SK-N-SH (cell line): ENCODE data around the gene SMARCE1. TPM values are rescaled to one million over a fixed set of nuclear protein-coding genes. Genes with fewer than 3 reads are reported as not detected.

ENCODE experiments used
- CTCF ChIA-PET: fragments of 300-600, 350-600 bp; formaldehyde crosslinking; extraction: SDS; loops from one replicate; lab custom pipeline; 2021; lab: Yijun Ruan, JAX
- POLR2A ChIA-PET: fragments of 350-600 bp; sonication (Branson Sonifier 250); formaldehyde crosslinking; extraction: SDS; loops from one replicate; lab custom pipeline; 2020; ENCODE audit warnings: antibody characterized with exemption, inconsistent platforms; lab: Yijun Ruan, JAX
- DNase-seq: peaks from one replicate; pipeline ENCODE4 v3.0.0; 2012
- H2AFZ ChIP-seq: fragments of 200-600 bp; sonication (generic); 2 replicates; pipeline ENCODE4 v1.8.1; 2016; ENCODE audit warnings: antibody characterized with exemption, mild to moderate bottlenecking, low read depth
- H3F3A ChIP-seq: fragments of 200-600 bp; sonication (generic); replicated peaks from 2 replicates; pipeline ENCODE3; 2016; ENCODE audit warnings: antibody characterized with exemption, mild to moderate bottlenecking; ENCODE audit not compliant: insufficient read depth
- H3K27ac ChIP-seq, 2 experiments: fragments of 200-500 bp in 1 of 2; fragments of 200-600 bp in 1 of 2; sonication (Bioruptor generic) in 1 of 2; sonication (generic), shearing (Covaris generic) in 1 of 2; 2 replicates each; pipeline versions ENCODE4 v1.5.1 to v1.6.1; 2014 to 2016; ENCODE audit warnings: low read depth in 2 of 2, inconsistent platforms in 1 of 2, low read length in 1 of 2, mild to moderate bottlenecking in 1 of 2, mixed read lengths in 1 of 2
- H3K27me3 ChIP-seq: fragments of 200-600 bp; sonication (generic), shearing (Covaris generic); 2 replicates; pipeline ENCODE4 v1.6.1; 2016; ENCODE audit warnings: mixed run types; ENCODE audit not compliant: insufficient read depth
- H3K36me3 ChIP-seq, 2 experiments: fragments of 200-500 bp in 1 of 2; fragments of 200-600 bp in 1 of 2; sonication (Bioruptor generic) in 1 of 2; sonication (generic) in 1 of 2; replicated peaks in 1 of 2; 2 replicates each; pipeline versions ENCODE3 to v1.5.1; 2014 to 2016; ENCODE audit warnings: low read length in 1 of 2, mild to moderate bottlenecking in 1 of 2; ENCODE audit not compliant: insufficient read depth in 2 of 2, control insufficient read depth in 1 of 2
- H3K4me1 ChIP-seq, 2 experiments: fragments of 200-500 bp in 1 of 2; fragments of 200-600 bp in 1 of 2; sonication (Bioruptor generic) in 1 of 2; sonication (generic), shearing (Covaris generic) in 1 of 2; 2 replicates each; pipeline versions ENCODE4 v1.5.1 to v1.6.1; 2014 to 2016; ENCODE audit warnings: low read depth in 1 of 2, low read length in 1 of 2, mixed run types in 1 of 2; ENCODE audit not compliant: insufficient read depth in 2 of 2, control insufficient read depth in 1 of 2
- H3K4me2 ChIP-seq: fragments of 200-600 bp; sonication (generic), shearing (Covaris generic); 2 replicates; pipeline ENCODE4 v1.6.1; 2017; ENCODE audit warnings: mixed run types
- H3K4me3 ChIP-seq, 2 experiments: fragments of 200-500 bp in 1 of 2; fragments of 200-600 bp in 1 of 2; sonication (Bioruptor generic) in 1 of 2; sonication (generic), shearing (Covaris generic) in 1 of 2; 2 replicates each; pipeline versions ENCODE4 v1.5.1 to v1.8.1; 2014 to 2016; ENCODE audit warnings: low read depth in 2 of 2, inconsistent platforms in 1 of 2, low read length in 1 of 2, mild to moderate bottlenecking in 1 of 2, mixed read lengths in 1 of 2, moderate library complexity in 1 of 2
- H3K79me2 ChIP-seq: fragments of 200-600 bp; sonication (generic); 2 replicates; pipeline ENCODE4 v1.8.1; 2017; ENCODE audit warnings: mild to moderate bottlenecking; ENCODE audit not compliant: insufficient read depth
- H3K9ac ChIP-seq: fragments of 200-600 bp; sonication (generic); 2 replicates; pipeline ENCODE4 v1.6.1; 2017; ENCODE audit warnings: mixed run types
- H3K9me2 ChIP-seq: fragments of 200-600 bp; sonication (generic); 2 replicates; pipeline ENCODE4 v1.6.1; 2017; ENCODE audit warnings: mixed run types
- H3K9me3 ChIP-seq: fragments of 200-600 bp; sonication (generic); 2 replicates; pipeline ENCODE4 v1.6.1; 2017; ENCODE audit warnings: mixed run types, mild to moderate bottlenecking, moderate library complexity
- H4K20me1 ChIP-seq: fragments of 200-600 bp; sonication (generic); 2 replicates; pipeline ENCODE4 v1.6.1; 2017; ENCODE audit warnings: mild to moderate bottlenecking, mixed run types; ENCODE audit not compliant: insufficient read depth
- CHD2 ChIP-seq: fragments of 150-350 bp; IDR thresholded peaks from 2 replicates; pipeline ENCODE4 v1.6.1; 2018; ENCODE audit warnings: low read length; ENCODE audit not compliant: partially characterized antibody
- FOSL2 ChIP-seq: IDR thresholded peaks from 2 replicates; pipeline ENCODE4 v1.4.0; 2012; ENCODE audit warnings: low read depth, mild to moderate bottlenecking, moderate library complexity, borderline replicate concordance
- FOXJ3 ChIP-seq: sonication (generic); formaldehyde crosslinking; IDR thresholded peaks from 2 replicates; pipeline ENCODE4 v1.5.1; 2020; ENCODE audit warnings: mild to moderate bottlenecking, missing genetic modification reagents
- FOXM1 ChIP-seq: IDR thresholded peaks from 2 replicates; pipeline ENCODE4 v1.4.0; 2012; ENCODE audit warnings: low read depth, mild to moderate bottlenecking
- GABPA ChIP-seq: IDR thresholded peaks from 2 replicates; pipeline ENCODE4 v1.4.0; 2012; ENCODE audit warnings: low read depth, mild to moderate bottlenecking
- GATA2 ChIP-seq: sonication (generic); formaldehyde crosslinking; IDR thresholded peaks from 2 replicates; pipeline ENCODE4 v1.5.0; 2020; ENCODE audit warnings: mild to moderate bottlenecking, missing genetic modification reagents
- MEF2A ChIP-seq: IDR thresholded peaks from 2 replicates; pipeline ENCODE4 v1.4.0; 2012; ENCODE audit warnings: low read depth, borderline replicate concordance
- NRF1 ChIP-seq: IDR thresholded peaks from 2 replicates; pipeline ENCODE4 v1.6.1; 2012; ENCODE audit warnings: low read depth, mild to moderate bottlenecking, low read length
- PBX3 ChIP-seq: IDR thresholded peaks from 2 replicates; pipeline ENCODE4; 2012
- RAD21 ChIP-seq: IDR thresholded peaks from 2 replicates; pipeline ENCODE4 v1.6.1; 2012; ENCODE audit warnings: mild to moderate bottlenecking, low read length
- RCOR1 ChIP-seq: fragments of 150-350 bp; IDR thresholded peaks from 2 replicates; pipeline ENCODE4 v1.6.1; 2017; ENCODE audit warnings: antibody characterized with exemption, low read length
- RFX5 ChIP-seq: IDR thresholded peaks from 2 replicates; pipeline ENCODE4 v1.6.1; 2012; ENCODE audit warnings: mild to moderate bottlenecking, improper control_type of control experiment, low read length
- SIN3A ChIP-seq: IDR thresholded peaks from 2 replicates; pipeline ENCODE4 v1.6.1; 2012; ENCODE audit warnings: low read depth, mild to moderate bottlenecking, low read length, moderate library complexity, borderline replicate concordance
- SMC3 ChIP-seq: IDR thresholded peaks from 2 replicates; pipeline ENCODE4 v1.6.1; 2012; ENCODE audit warnings: low read depth, low read length, improper control_type of control experiment
- TCF12 ChIP-seq: IDR thresholded peaks from 2 replicates; pipeline ENCODE4 v1.4.0; 2012
- YY1 ChIP-seq: IDR thresholded peaks from 2 replicates; pipeline ENCODE4 v1.4.0; 2012; ENCODE audit warnings: low read depth, mild to moderate bottlenecking
- WGBS: methylation state at CpG from one replicate; pipeline ENCODE4 v1.1.6; 2017; ENCODE audit warnings: low lambda C conversion rate; 5-methylcytosine and 5-hydroxymethylcytosine counted together
- polyA plus RNA-seq, 3 experiments: library from polyadenylated mRNA; depleted of rRNA; stranded (reverse); fragments of >200 nt; gene quantifications; 2 replicates each; pipeline ENCODE4 v1.2.3, GENCODE V29; 2012
- TF ChIP-seq, protein P1 (sequence below): IDR thresholded peaks from 2 replicates; pipeline ENCODE4 v1.4.0; 2012; ENCODE audit warnings: low read depth, borderline replicate concordance
- TF ChIP-seq, protein P2 (sequence below): IDR thresholded peaks from 2 replicates; pipeline ENCODE4 v1.4.0; 2012; ENCODE audit warnings: low read depth, borderline replicate concordance
- TF ChIP-seq, protein P3 (sequence below): fragments of 150-350 bp; IDR thresholded peaks from 2 replicates; pipeline ENCODE4 v1.6.1; 2017; ENCODE audit warnings: antibody characterized with exemption, low read length, low read depth, borderline replicate concordance

SMARCE1 gene
- polyA plus RNA-seq, 1 of the 3 experiments (the other 2 are of a cell fraction), result 45.9 TPM

GRCh38 chr17:40602445-40603443 is 44.9 kb downstream of the SMARCE1 start:
- POLR2A ChIA-PET, result no interaction called here

More at GRCh38 chr17:40602445-40603443, 44.9 kb downstream of the SMARCE1 start:
- H3K36me3 ChIP-seq, result no peaks in the 10 kb centered on the region
- H3F3A ChIP-seq, result no peaks in the 10 kb centered on the region
- no peaks in the 10 kb centered on the region for H3K9me2 ChIP-seq
- H3K9me3 ChIP-seq, result no peaks in the 10 kb centered on the region
- no peak for DNase-seq
- H3K4me1 ChIP-seq, result no peaks in the 10 kb centered on the region
- H2AFZ ChIP-seq, result no peak overlapping the region
- H3K27ac ChIP-seq, result no peak overlapping the region
- no peaks in the 10 kb centered on the region for H4K20me1 ChIP-seq
- H3K9ac ChIP-seq, result no peak overlapping the region
- H3K4me2 ChIP-seq, result no peak overlapping the region
- TF ChIP-seq SMC3 (no peak), RFX5 (no peak), FOXM1 (no peak), FOXJ3 (no peak), RCOR1 (no peak), RAD21 (no peak), GABPA (no peak), FOSL2 (no peak), SIN3A (no peak), GATA2 (no peak), NRF1 (no peak), PBX3 (no peak), TCF12 (no peak), YY1 (no peak), MEF2A (no peak), CHD2 (no peak)
- TF ChIP-seq, protein P1, sequence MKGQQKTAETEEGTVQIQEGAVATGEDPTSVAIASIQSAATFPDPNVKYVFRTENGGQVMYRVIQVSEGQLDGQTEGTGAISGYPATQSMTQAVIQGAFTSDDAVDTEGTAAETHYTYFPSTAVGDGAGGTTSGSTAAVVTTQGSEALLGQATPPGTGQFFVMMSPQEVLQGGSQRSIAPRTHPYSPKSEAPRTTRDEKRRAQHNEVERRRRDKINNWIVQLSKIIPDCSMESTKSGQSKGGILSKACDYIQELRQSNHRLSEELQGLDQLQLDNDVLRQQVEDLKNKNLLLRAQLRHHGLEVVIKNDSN, result no peak
- TF ChIP-seq, protein P2, sequence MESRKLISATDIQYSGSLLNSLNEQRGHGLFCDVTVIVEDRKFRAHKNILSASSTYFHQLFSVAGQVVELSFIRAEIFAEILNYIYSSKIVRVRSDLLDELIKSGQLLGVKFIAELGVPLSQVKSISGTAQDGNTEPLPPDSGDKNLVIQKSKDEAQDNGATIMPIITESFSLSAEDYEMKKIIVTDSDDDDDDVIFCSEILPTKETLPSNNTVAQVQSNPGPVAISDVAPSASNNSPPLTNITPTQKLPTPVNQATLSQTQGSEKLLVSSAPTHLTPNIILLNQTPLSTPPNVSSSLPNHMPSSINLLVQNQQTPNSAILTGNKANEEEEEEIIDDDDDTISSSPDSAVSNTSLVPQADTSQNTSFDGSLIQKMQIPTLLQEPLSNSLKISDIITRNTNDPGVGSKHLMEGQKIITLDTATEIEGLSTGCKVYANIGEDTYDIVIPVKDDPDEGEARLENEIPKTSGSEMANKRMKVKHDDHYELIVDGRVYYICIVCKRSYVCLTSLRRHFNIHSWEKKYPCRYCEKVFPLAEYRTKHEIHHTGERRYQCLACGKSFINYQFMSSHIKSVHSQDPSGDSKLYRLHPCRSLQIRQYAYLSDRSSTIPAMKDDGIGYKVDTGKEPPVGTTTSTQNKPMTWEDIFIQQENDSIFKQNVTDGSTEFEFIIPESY, result no peak
- TF ChIP-seq, protein P3, sequence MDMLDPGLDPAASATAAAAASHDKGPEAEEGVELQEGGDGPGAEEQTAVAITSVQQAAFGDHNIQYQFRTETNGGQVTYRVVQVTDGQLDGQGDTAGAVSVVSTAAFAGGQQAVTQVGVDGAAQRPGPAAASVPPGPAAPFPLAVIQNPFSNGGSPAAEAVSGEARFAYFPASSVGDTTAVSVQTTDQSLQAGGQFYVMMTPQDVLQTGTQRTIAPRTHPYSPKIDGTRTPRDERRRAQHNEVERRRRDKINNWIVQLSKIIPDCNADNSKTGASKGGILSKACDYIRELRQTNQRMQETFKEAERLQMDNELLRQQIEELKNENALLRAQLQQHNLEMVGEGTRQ, result no peak
- H3K27me3 ChIP-seq, result peaks cover 30% of the 10 kb centered on the region; the same call in 1 of the 2 replicates
- CTCF ChIA-PET, result interaction anchor here (1.0 to 1.5 kb wide), 2 partner anchors 17 to 200 kb away, joined by 3 to 5 read pairs; no protein-coding TSS in a partner anchor
- 81% methylated on average over 20 of the region's 22 CpGs for WGBS
- no peaks in the 10 kb centered on the region for H3K79me2 ChIP-seq
- no peak overlapping the region for H3K4me3 ChIP-seq
